ENCODE measurements around the gene SLC31A1. TPM values are rescaled to one million over a fixed set of nuclear protein-coding genes. Genes with fewer than 3 reads are reported as not detected.
A peak's percentile ranks its signal among the peaks of the same experiment; 100 is the strongest.

SLC31A1 gene
- total and polyA plus RNA-seq, 2 of the 8 experiments (the other 6 are each of a cell fraction or from before 2014, with no cell fraction given), result 23.9 to 40.8 TPM

DNA sequence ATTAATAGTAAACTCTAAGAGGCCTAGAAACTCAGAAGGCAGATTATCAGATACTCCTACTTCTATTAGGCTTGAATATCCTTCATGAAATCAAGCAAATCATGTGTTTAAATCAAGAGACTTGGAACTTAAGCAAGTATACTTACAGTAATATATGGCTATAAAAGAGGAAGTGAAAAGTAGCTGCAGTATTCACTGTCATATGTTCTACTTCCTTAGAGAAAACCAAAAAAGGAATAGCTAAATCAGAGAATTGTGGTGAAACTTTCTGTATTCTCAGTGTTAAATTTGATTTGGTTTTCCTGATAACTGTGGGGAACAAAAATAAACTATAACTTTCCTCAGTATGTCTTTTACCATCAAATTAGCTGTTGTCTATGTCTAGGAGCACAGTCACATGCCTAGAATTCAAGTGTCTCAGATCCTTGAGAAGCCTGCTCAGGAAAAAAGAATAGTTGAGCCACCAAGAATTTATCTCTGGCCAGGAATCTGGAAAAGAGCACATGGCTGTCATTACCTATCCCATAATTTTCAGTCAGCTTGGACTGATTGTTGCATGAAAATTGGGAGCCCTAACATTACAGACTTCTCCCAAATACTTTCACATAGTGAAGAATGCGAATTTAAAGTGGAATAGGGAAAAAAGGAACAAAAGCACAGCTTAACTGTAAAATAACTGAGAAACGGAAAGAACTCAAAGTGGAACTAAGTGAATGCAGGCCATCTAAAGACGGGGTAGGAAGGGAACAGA lies 2.0 kb upstream of the SLC31A1 start:
- Histone ChIP-seq H2BK12ac (ENCODE audit: low read depth, low read length) (no peak overlapping the region), H2AK5ac (ENCODE audit: low read depth, low read length) (no peak overlapping the region), H4K5ac (ENCODE audit: insufficient read length, low read depth, low read length) (no peak overlapping the region), H3K9me3 (ENCODE audit: insufficient read depth in 2 of 2, low read depth in 1 of 2, low read length in 1 of 2) (no peaks in the 10 kb centered on the region), H3K79me1 (ENCODE audit: low read depth, low read length) (peaks cover 6% of the 10 kb centered on the region; the same call in 1 of the 2 replicates), H3K27ac (ENCODE audit: low read depth, low read length) (no peak overlapping the region), H3K14ac (ENCODE audit: insufficient read length) (no peak overlapping the region), H2AFZ (ENCODE audit: low read length) (no peak overlapping the region), H3K4ac (replicated peaks; ENCODE audit: insufficient read length, low read depth, low read length) (no peak overlapping the region), H3K36me3 (ENCODE audit: control insufficient read depth in 2 of 4, insufficient read depth in 4 of 4, low read length in 3 of 4) (no peaks in the 10 kb centered on the region; a peak in 1 of 8 replicates), H3K79me2 (ENCODE audit: control insufficient read depth in 1 of 2, insufficient read depth in 2 of 2, low read length in 2 of 2) (peaks cover 6 to 48% of the 10 kb centered on the region in 2 experiments), H3K23ac (ENCODE audit: insufficient read length) (no peak overlapping the region), H3K4me3 (ENCODE audit: extremely low read depth in 1 of 4, insufficient read depth in 2 of 4, low read depth in 3 of 4, low read length in 4 of 4) (peak overlapping the region in 1 of 4 experiments; percentile 93; a peak in 2 of 8 replicates), H2BK120ac (replicated peaks; ENCODE audit: low read depth, low read length) (no peak overlapping the region), H2BK20ac (ENCODE audit: low read length) (no peak overlapping the region), H4K20me1 (replicated peaks in 1 of 2; ENCODE audit: control insufficient read depth in 1 of 2, insufficient read depth in 2 of 2, low read length in 2 of 2) (peaks cover 0 to 2% of the 10 kb centered on the region in 2 experiments), H4K91ac (replicated peaks; ENCODE audit: insufficient read length, low read length) (no peak overlapping the region), H3K9ac (replicated peaks in 1 of 4; ENCODE audit: extremely low read depth in 1 of 4, low read depth in 3 of 4, low read length in 3 of 4) (no peak overlapping the region), H2BK5ac (ENCODE audit: low read depth, low read length) (no peak overlapping the region), H3K23me2 (ENCODE audit: low read depth, low read length) (peaks cover 10% of the 10 kb centered on the region), H2BK15ac (ENCODE audit: low read length) (no peak overlapping the region), H3K4me1 (replicated peaks in 1 of 4; ENCODE audit: control insufficient read depth in 3 of 4, insufficient read depth in 4 of 4, low read length in 3 of 4) (peaks cover 0 to 10% (median 1%) of the 10 kb centered on the region in 4 experiments; a peak in 4 of 7 replicates), H3K4me2 (ENCODE audit: insufficient read depth in 1 of 2, low read depth in 2 of 2, low read length in 2 of 2) (peak overlapping the region in 1 of 2 experiments; percentile 99; a peak in 1 of 4 replicates), H4K8ac (ENCODE audit: extremely low read depth, insufficient read depth, low read length) (no peak overlapping the region), H3K18ac (ENCODE audit: extremely low read depth, low read length) (no peak overlapping the region), H3K56ac (replicated peaks; ENCODE audit: insufficient read length, low read depth, low read length) (no peak overlapping the region), H3K27me3 (replicated peaks in 1 of 4; ENCODE audit: control insufficient read depth in 3 of 4, extremely low read depth in 1 of 4, insufficient read depth in 3 of 4, low read length in 3 of 4) (no peaks in the 10 kb centered on the region)
- DNase-seq (ENCODE audit: low read depth in 1 of 2, low spot score in 2 of 2) (no peak), FAIRE-seq (no peak)
- ChIA-PET CTCF (ENCODE audit: partially characterized antibody) (interaction anchor here (0.8 to 3.1 kb wide), 4 partner anchors 20 to 99 kb away, joined by 3 to 17 read pairs (median 5); partner anchors contain the start of genes CDC26, PRPF4 and SLC31A2), POLR2A (ENCODE audit: partially characterized antibody) (interaction anchor here (2.9 kb wide), 1 partner anchor 55 kb away, joined by 10 read pairs; the partner anchor contains the start of genes CDC26 and PRPF4)
- TF ChIP-seq SUZ12 (IDR thresholded peaks at IDR 0.05; ENCODE audit: low read length) (no peak), EZH2 (IDR thresholded peaks at IDR 0.05; ENCODE audit: low read depth, low read length, severe bottlenecking) (no peak), CTBP2 (IDR thresholded peaks at IDR 0.05; ENCODE audit: borderline replicate concordance, insufficient read depth, insufficient read length, low read length) (no peak)
- TF ChIP-seq, protein P1, sequence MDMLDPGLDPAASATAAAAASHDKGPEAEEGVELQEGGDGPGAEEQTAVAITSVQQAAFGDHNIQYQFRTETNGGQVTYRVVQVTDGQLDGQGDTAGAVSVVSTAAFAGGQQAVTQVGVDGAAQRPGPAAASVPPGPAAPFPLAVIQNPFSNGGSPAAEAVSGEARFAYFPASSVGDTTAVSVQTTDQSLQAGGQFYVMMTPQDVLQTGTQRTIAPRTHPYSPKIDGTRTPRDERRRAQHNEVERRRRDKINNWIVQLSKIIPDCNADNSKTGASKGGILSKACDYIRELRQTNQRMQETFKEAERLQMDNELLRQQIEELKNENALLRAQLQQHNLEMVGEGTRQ (IDR thresholded peaks at IDR 0.05; ENCODE audit: low read length), result no peak
- 79% methylated on average over 3 of the region's 3 CpGs; no CpG with 5 or more reads in 1 of the 2 experiments for WGBS, 2 experiments (ENCODE audit: extremely low coverage in 1 of 2, insufficient coverage in 1 of 2, insufficient read length in 1 of 2, insufficient replicate concordance in 2 of 2, low coverage in 1 of 2, low lambda C conversion rate in 2 of 2, missing lambda C conversion rate in 1 of 2)
